RWPE1 (cell line): ENCODE measurements around the gene MIPEP.

Experiments
- CTCF ChIA-PET: fragments of 350-600 bp; sonication (Branson Sonifier 250); formaldehyde crosslinking; extraction: SDS; loops from one replicate; lab custom pipeline; 2021; lab: Yijun Ruan, JAX
- POLR2A ChIA-PET: fragments of 400-600 bp; formaldehyde crosslinking; extraction: SDS; loops from one replicate; lab custom pipeline; 2020; ENCODE audit warnings: antibody characterized with exemption; ENCODE audit not compliant: low non-redundant PET; lab: Yijun Ruan, JAX
- DNase-seq: peaks from one replicate; pipeline ENCODE4 v3.0.0; 2012; ENCODE audit warnings: low spot score
- H3K27ac ChIP-seq: fragments of 450-650 bp; 2 replicates; pipeline ENCODE4 v1.5.1; 2017
- CTCF ChIP-seq: fragments of 450-650 bp; conservative IDR thresholded peaks from 2 replicates; pipeline ENCODE4 v1.5.1; 2017; ENCODE audit warnings: low read depth, mild to moderate bottlenecking

The MIPEP gene

GRCh38 chr13:23789576-23790346, 99.4 kb downstream of the MIPEP start:
- no peak for TF ChIP-seq CTCF
- ChIA-PET POLR2A (no interaction called here), CTCF (no interaction called here)
- H3K27ac ChIP-seq: no peak overlapping the region
- no peak for DNase-seq

GRCh38 chr13:23788459-23788858, 100.7 kb downstream of the MIPEP start:
- no peak for DNase-seq
- TF ChIP-seq CTCF: no peak
- POLR2A ChIA-PET: no interaction called here
- CTCF ChIA-PET: interaction anchor here (1.0 kb wide), 1 partner anchor 31 kb away, joined by 5 read pairs; no protein-coding TSS in a partner anchor
- H3K27ac ChIP-seq: no peak overlapping the region

GRCh38 chr13:23787464-23787863, 101.7 kb downstream of the MIPEP start:
- no peak for TF ChIP-seq CTCF
- CTCF ChIA-PET: interaction anchor here (1.0 kb wide), 1 partner anchor 30 kb away, joined by 5 read pairs; no protein-coding TSS in a partner anchor
- POLR2A ChIA-PET: no interaction called here
- no peak for DNase-seq
- H3K27ac ChIP-seq: no peak overlapping the region

GRCh38 chr13:23786607-23787006, 102.6 kb downstream of the MIPEP start:
- CTCF ChIA-PET: interaction anchor here (0.6 kb wide), 1 partner anchor 389 kb away, joined by 3 read pairs; no protein-coding TSS in a partner anchor
- TF ChIP-seq CTCF: no peak
- POLR2A ChIA-PET: no interaction called here
- H3K27ac ChIP-seq: no peak overlapping the region
- DNase-seq: no peak

- DNase-seq: no peak
- ChIA-PET POLR2A (no interaction called here), CTCF (interaction anchor here (0.8 kb wide), 1 partner anchor 37 kb away, joined by 3 read pairs; no protein-coding TSS in a partner anchor)
- TF ChIP-seq CTCF: no peak
- H3K27ac ChIP-seq: no peak overlapping the region
These were observed 110.3 kb downstream of the MIPEP start for GRCh38 chr13:23778879-23779278.

- ChIA-PET CTCF (interaction anchor here (0.6 kb wide), 2 partner anchors 63 to 122 kb away, joined by 4 to 6 read pairs; no protein-coding TSS in a partner anchor), POLR2A (no interaction called here)
- no peak overlapping the region for H3K27ac ChIP-seq
- no peak for TF ChIP-seq CTCF
- DNase-seq: no peak
These were observed 111.1 kb downstream of the MIPEP start for GRCh38 chr13:23778002-23778652.
